Activated T-cell treated with anti-CD3 and anti-CD28 coated beads, Interleukin-2, amount 50 U/mL, for 48 hours (primary cell): Measurements from ENCODE around the gene SPPL2A.
"Not testable (repeated sequence)": the region's sequence is repeated elsewhere in the genome, so short reads cannot be mapped to it uniquely, and the experiment has no call there.

Experiments
- DNase-seq, 2 experiments: peaks; one replicate each; pipeline ENCODE4 v3.0.0-alpha.2; 2020

SPPL2A gene, protein sequence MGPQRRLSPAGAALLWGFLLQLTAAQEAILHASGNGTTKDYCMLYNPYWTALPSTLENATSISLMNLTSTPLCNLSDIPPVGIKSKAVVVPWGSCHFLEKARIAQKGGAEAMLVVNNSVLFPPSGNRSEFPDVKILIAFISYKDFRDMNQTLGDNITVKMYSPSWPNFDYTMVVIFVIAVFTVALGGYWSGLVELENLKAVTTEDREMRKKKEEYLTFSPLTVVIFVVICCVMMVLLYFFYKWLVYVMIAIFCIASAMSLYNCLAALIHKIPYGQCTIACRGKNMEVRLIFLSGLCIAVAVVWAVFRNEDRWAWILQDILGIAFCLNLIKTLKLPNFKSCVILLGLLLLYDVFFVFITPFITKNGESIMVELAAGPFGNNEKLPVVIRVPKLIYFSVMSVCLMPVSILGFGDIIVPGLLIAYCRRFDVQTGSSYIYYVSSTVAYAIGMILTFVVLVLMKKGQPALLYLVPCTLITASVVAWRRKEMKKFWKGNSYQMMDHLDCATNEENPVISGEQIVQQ

DNA sequence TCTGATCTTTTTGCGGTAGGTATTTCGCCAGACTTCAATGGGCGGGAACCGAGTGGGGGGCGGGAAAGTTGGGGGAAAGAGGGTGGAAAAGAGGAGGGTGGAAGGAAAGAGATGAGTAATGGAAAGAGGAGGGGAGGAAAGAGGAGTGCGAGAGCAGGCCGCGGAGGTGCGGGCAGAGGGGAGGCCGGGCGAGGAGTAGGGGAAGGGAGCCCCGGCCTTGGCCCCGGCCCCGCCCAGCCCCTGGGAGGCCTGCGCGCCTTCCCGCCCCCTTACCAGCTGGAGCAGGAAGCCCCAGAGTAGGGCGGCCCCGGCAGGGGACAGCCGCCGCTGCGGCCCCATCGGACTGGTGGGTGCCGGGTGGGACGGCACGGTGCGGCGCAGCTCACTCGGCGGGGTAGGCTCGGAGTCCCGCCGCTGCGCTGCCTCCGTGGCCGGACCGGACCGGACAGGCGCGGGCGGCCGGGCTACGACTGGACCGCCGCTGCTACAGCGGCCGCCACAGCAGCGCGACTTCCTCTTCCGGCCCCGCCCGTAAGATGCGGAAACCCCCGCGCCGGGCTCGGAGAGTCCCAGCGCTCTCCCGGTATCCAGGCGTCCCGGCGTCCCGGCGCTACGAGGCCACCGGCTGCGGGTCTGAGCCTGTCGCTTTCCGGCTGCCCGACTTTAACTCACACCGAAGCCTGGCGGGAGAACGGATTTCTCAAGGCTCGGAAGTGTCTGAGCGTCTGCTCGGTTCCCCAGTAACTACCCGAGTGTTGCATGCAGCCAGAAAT lies at the start of gene SPPL2A:
Gene SPPL2A, minus strand, starts transcription at position 512 of the 773 bp plus-strand sequence. Its CDS starts 173 bp downstream, at position 339.
- DNase-seq = peak; percentile 89 to 93

DNA sequence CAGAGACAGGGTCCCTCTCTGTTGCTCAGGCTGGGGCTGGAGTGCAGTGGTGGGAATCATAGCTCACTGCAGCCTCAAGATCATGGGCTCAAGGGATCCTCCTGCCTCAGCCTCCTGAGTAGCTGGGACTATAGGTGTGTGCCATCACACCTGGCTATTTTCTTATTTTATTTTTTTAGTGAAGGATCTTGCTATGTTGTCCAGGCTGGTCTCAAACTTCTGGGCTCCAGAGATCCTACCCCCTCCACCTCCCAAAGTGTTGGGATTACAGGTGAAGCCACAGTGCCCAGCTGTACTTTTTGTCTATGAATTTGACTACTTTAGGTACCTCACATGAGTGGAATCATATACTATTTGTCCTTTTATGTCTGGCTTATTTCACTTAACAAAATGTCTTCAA lies 49.1 kb upstream of the SPPL2A start:
- DNase-seq = no peak

DNA sequence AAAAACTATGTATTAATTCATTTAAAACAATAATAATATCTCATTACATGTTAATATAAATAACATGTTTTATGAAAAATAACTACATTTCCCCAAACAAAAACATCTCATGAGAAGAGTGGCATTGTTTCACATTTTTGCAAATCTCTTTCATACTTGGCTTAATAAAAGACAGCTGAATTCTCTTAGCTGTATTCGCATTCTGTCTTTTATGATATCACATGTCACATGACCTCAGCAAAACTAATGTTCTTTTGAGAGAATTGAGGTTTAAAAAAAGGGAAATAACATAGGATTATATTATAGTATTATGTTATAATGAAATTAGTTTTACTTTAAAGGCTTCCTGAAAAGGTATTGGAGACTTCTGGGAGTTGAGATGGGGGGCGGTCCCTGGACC lies 48.4 kb upstream of the SPPL2A start:
- DNase-seq = no peak

DNA sequence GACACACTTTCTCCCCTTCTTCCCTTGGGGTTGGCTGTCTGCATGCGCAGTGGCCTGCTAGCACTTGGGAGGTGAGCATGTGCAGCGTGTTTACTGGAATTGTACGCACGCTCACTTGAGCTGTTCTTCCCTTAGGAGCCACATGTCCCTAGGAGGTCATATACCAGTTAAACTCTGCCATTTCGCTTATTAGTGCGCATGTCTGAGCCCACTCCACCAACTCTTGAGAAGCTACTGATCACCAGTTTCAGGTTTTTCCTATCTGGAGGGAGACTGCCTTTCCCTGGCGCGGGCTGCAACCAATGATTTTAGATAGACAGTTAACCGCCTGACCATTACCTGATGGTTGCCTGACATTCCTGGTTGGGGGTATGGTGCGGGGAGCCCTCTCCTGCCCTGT lies 47.6 kb upstream of the SPPL2A start:
- DNase-seq = no peak

DNA sequence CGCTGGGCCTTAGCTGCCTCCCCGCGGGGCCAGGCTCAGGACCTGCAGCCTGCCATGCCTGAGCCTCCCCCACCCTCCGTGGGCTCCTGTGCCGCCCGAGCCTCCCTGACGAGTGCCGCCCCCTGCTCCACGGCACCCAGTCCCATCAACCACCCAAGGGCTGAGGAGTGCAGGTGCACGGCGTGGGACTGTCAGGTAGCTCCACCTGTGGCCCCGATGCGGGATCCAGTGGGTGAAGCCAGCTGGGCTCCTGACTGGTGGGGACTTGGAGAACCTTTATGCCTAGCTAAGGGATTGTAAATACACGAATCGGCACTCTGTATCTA lies 46.6 kb upstream of the SPPL2A start:
- not testable (repeated sequence) for DNase-seq

- not testable (repeated sequence) for DNase-seq
These were observed 46.1 kb upstream of the SPPL2A start for GRCh38 chr15:50811461-50812180.

DNA sequence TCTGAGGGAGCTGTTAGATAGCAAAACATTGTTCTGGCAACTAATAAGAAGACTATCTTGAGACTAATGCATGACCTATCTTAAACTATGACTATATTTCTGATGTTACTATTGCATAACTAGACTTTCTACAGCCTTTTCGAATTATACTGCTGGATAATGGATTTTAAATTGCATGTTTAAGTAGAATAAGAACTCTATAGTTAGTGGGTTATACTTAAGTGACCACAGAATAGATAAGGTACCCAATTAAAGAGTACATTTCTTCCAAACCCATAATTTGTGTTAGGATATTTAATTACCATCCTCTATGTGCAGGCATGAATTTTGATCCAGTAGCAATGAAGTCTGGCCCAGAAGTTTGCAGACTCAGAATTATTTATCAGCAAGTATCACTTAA lies 44.6 kb upstream of the SPPL2A start:
- DNase-seq = no peak

- DNase-seq = no peak
These were observed 43.2 kb upstream of the SPPL2A start for GRCh38 chr15:50808728-50809127.

GRCh38 chr15:50803479-50804180 lies 38.1 kb upstream of the SPPL2A start:
- no peak for DNase-seq

DNA sequence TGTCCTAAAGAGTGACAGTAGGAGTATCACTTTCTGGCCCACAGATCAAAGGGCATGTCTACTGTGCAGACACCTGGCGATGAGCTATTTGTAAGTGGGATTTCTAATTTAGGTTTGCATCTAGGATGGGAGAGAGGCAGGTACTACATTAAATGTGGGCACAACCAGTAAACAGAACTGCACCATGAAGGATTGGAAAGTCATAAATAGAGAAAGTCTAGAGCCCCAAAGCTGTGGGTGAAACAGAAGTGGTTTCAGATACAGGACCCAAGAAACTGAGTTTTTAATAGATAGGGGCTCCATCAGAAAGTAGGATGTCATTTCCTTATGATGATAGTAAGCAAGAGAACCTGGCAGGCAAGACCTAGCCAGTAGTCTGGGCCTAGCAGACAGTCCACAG lies 35.2 kb upstream of the SPPL2A start:
- no peak for DNase-seq

DNA sequence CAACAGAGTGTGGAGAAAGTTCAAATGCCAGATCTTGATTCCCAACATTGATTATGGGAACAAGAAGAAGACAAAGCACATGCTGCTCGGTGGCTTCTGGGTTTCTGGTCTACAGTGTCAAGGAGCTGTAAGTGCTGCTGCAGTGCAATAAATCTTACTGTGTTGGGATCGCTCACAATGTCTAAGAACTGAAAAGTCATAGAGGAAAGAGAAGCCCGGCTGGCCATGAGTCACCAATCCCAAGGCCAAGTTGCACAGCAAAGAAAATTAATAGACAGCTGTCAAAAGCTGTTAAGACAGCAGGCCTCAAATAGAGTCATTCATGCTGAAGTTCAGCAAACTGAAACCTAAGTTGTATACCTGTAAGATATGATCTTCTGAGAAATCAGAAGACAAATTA lies 33.2 kb upstream of the SPPL2A start:
- no peak for DNase-seq

DNA sequence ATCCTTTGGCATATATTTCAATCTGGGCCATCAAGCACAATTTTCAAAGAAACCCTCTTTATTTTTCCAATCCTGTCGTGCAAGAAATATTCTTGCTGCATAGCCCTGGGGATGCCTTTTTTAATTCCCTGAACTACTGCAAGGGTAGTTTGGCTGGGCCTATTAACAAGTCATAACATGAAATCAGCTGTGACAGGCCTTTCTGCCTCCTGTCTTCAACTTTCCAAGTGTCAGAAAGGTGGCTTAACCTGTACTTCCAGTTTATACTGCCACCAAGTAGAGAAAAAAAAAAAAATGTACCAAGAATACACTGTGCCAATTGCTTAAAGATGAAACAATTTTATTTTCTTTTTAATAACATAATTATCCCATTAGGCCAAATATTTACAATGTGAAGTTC lies 32.4 kb upstream of the SPPL2A start:
- no peak for DNase-seq

- DNase-seq = no peak
These were observed 26.0 kb upstream of the SPPL2A start for GRCh38 chr15:50791486-50791885.

- DNase-seq = no peak
These were observed 25.4 kb upstream of the SPPL2A start for GRCh38 chr15:50790778-50791453.

- DNase-seq = no peak
These were observed 21.4 kb upstream of the SPPL2A start for GRCh38 chr15:50786871-50787270.

DNA sequence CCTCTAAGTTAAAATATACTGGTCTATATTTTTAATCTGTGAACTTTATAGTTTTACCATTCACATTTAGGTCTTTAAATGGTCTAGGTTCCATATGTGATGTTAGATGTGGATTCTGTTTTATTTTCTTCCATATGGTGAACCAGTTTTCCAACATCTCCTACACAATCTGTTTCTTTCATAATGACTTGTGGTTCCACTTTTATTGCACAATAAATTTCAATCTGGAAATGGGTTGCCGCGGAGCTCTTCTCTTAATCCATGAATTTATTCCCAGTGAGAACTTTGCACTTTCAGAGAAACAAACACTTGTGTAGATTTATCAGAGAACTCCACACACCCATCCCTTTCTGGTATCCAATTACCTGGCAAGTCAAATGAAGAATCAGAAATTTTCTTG lies 20.9 kb upstream of the SPPL2A start:
- no peak for DNase-seq

DNA sequence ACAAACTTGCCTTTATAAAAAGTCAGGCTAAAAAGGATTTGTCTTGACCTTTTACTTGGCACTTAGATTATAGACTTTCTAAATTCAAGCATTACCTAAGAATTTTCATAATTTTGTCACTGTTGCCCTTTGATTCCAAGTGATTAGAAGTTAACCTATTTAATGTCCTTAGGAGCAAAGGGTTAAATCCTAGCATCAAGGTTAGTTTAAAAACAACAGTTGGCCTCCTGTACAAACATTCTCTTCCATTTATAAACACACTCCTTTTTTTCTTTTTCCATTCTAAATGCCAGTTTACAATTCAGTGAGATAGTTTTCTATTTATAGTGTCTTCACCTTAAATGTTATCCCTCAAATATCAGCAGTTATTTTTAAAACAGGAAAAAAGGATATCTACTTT lies 18.4 kb upstream of the SPPL2A start:
- DNase-seq = no peak

DNA sequence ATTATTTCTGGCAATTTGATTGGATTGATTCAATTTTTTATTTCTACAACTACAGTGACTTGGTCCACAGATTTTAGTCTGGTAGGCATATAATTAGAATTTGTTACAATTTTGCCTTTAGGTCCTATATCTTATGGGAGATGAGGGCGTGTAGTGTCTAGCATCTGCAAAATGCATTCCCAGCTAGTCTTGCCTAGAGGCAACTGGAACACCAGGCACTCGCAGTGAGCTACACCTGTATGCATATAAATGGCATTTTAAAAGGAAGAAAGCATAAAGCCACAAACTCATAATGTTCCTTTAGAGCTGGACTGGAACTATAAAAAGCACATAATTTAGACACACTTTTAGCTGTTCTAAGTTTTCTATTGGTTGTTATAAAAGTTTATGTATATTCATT lies 17.9 kb upstream of the SPPL2A start:
- DNase-seq = no peak

- DNase-seq = no peak
These were observed 12.6 kb upstream of the SPPL2A start for GRCh38 chr15:50778086-50778485.

DNA sequence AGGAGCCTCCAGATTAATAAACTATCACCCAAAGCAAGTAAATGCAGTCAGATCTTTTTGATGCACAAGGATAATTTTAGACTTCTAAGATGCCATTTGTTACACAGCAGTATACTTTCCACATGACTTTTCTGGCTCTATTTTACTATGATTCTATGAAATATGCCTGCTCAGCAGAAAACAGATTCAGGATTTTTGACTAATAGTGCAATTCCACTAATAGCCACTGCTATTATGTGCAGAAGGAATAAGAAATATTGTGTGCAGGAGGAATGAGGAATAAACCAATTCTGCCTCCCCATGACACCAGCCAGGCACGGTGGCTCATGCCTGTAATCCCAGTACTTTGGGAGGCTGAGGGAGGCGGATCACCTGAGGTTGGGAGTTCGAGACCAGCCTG lies 11.5 kb upstream of the SPPL2A start:
- DNase-seq = no peak

DNA sequence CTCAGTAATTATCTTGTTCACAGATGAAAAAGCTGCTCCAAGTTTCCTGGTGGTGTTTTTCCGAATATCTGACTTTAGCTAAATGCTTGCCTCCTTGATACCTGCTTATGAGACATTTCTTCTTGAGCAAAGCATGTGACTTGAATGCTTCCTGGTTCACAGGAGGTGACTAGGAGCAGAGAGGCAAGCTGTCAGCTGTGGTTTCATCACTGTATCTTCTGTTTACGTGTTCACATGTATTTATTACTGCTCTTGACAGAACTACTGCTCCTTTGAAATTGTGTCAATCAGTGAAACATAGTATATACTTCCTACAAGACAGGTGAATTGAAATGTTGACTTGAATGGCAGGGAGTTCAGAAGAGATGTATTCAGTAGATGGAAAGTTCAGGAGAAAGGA lies 8.9 kb upstream of the SPPL2A start:
- no peak for DNase-seq

GRCh38 chr15:50773389-50773788 lies 7.9 kb upstream of the SPPL2A start:
- no peak for DNase-seq
